Measurements from ENCODE around the gene EXOSC9.

DNA sequence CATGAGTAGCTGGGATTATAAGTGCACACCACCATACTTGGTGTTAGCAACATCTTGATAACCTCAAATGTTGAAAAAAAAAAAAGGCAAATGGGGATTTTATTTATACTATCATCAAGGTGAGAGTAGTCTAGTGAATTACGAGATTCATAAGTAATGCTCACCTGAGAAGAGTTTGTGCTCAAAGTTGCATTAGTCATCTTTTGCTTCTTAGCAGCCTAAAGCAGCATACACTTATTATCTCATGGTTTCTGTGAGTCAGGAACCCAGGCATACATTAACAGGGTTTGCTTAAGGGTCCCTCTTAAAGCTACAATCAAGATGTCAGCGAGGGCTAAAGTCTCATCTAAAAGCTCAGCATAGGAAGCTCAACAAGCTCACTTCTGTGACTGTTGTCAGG lies 8.2 kb upstream of the EXOSC9 start:
- TF ChIP-seq, protein P1, sequence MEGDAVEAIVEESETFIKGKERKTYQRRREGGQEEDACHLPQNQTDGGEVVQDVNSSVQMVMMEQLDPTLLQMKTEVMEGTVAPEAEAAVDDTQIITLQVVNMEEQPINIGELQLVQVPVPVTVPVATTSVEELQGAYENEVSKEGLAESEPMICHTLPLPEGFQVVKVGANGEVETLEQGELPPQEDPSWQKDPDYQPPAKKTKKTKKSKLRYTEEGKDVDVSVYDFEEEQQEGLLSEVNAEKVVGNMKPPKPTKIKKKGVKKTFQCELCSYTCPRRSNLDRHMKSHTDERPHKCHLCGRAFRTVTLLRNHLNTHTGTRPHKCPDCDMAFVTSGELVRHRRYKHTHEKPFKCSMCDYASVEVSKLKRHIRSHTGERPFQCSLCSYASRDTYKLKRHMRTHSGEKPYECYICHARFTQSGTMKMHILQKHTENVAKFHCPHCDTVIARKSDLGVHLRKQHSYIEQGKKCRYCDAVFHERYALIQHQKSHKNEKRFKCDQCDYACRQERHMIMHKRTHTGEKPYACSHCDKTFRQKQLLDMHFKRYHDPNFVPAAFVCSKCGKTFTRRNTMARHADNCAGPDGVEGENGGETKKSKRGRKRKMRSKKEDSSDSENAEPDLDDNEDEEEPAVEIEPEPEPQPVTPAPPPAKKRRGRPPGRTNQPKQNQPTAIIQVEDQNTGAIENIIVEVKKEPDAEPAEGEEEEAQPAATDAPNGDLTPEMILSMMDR (IDR thresholded peaks at IDR 0.05) = no peak
- TF ChIP-seq POLR2AphosphoS5 (IDR thresholded peaks at IDR 0.05) (no peak), POLR2A (IDR thresholded peaks at IDR 0.05) (no peak)

Measured in breast epithelium (tissue), 3 donors.